Measurements from ENCODE around the gene MAGI2.

GRCh38 chr7:78260826-78261225 lies 1192.6 kb downstream of the MAGI2 start:
- no peak for TF ChIP-seq POLR2A (IDR thresholded peaks at IDR 0.05)
- no peak for TF ChIP-seq CTCF (IDR thresholded peaks at IDR 0.05)

Measured in body of pancreas (tissue), 4 donors.